NCI-H510A (cell line): ENCODE data around the gene RNF34.

Source experiments
- DNase-seq: peaks from one replicate; lab custom pipeline; 2025; lab: John Stamatoyannopoulos, UW

The RNF34 gene

GRCh38 chr12:121439715-121440114 lies 39.8 kb downstream of the RNF34 start:
- no peak for DNase-seq

GRCh38 chr12:121440768-121441167 lies 40.9 kb downstream of the RNF34 start:
- DNase-seq = no peak

- DNase-seq = peak; percentile 14
These were observed 41.6 kb downstream of the RNF34 start for GRCh38 chr12:121441555-121441954.

- no peak for DNase-seq
These were observed 42.4 kb downstream of the RNF34 start for GRCh38 chr12:121442028-121442948.

GRCh38 chr12:121443193-121443870 lies 43.4 kb downstream of the RNF34 start:
- DNase-seq = peak; percentile 35

- DNase-seq = no peak
These were observed 44.3 kb downstream of the RNF34 start for GRCh38 chr12:121443911-121444841.

GRCh38 chr12:121444842-121445202 lies 44.9 kb downstream of the RNF34 start:
- no peak for DNase-seq

- DNase-seq = no peak
These were observed 46.8 kb downstream of the RNF34 start for GRCh38 chr12:121446750-121447149.

- DNase-seq = no peak
These were observed 48.9 kb downstream of the RNF34 start for GRCh38 chr12:121448771-121449315.

- DNase-seq = no peak
These were observed 52.0 kb downstream of the RNF34 start for GRCh38 chr12:121451961-121452339.

- no peak for DNase-seq
These were observed 52.5 kb downstream of the RNF34 start for GRCh38 chr12:121452340-121452984.

GRCh38 chr12:121452985-121453360 lies 53.1 kb downstream of the RNF34 start:
- DNase-seq = no peak

- DNase-seq = no peak
These were observed 53.7 kb downstream of the RNF34 start for GRCh38 chr12:121453629-121454028.

GRCh38 chr12:121454921-121455320 lies 55.0 kb downstream of the RNF34 start:
- no peak for DNase-seq

- no peak for DNase-seq
These were observed 56.0 kb downstream of the RNF34 start for GRCh38 chr12:121455766-121456420.

- DNase-seq = no peak
These were observed 56.6 kb downstream of the RNF34 start for GRCh38 chr12:121456551-121456950.

- DNase-seq = no peak
These were observed 61.1 kb downstream of the RNF34 start for GRCh38 chr12:121461048-121461447.

GRCh38 chr12:121464331-121464730 lies 64.4 kb downstream of the RNF34 start:
- no peak for DNase-seq

- DNase-seq = no peak
These were observed 66.2 kb downstream of the RNF34 start for GRCh38 chr12:121465921-121466793.
